ENCODE measurements around the gene C10orf67. TPM values are rescaled to one million over a fixed set of nuclear protein-coding genes. Genes with fewer than 3 reads are reported as not detected.

Gene C10orf67
- total and polyA plus RNA-seq, 2 of the 8 experiments (the other 6 are each of a cell fraction or from before 2014, with no cell fraction given): 0.05 to 0.11 TPM

DNA sequence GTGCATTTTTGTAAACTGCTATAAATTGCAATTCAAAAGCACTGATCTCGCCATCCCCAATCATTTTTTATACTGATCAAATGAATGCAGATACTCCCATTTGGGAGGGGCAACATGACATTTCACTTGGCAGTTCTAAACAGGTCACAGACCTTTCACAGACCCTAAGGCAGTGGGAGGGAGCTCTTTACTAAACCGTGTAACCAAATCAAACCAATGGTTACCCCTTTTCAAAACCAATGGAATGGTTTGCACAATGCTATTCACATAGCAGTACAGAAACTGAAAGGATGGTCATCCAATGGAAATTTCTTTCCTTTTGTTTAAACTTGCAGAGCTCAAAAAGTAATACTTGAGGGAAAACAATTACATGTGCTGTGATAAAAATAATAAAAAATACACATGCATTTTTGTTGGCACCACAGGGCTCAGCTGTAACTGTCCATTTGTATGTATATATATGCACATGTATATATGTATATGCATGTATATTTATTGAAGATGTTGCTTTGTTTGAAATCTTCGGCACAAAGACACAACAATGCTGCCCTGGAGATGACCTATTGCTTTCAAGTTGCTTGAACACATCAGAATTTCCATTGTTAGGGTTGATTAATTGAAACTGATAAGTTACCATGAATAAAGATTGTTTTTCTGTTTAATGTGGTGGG, 138.5 kb downstream of the C10orf67 start:
- Histone ChIP-seq H3K79me1 (ENCODE audit: low read depth, low read length) (no peaks in the 10 kb centered on the region), H3K18ac (ENCODE audit: extremely low read depth, low read length) (no peak overlapping the region), H3K9ac (replicated peaks in 1 of 4; ENCODE audit: extremely low read depth in 1 of 4, low read depth in 3 of 4, low read length in 3 of 4) (no peak overlapping the region), H4K20me1 (replicated peaks in 1 of 2; ENCODE audit: control insufficient read depth in 1 of 2, insufficient read depth in 2 of 2, low read length in 2 of 2) (peaks cover 0 to 11% of the 10 kb centered on the region in 2 experiments), H3K56ac (replicated peaks; ENCODE audit: insufficient read length, low read depth, low read length) (no peak overlapping the region), H2BK5ac (ENCODE audit: low read depth, low read length) (no peak overlapping the region), H3K36me3 (ENCODE audit: control insufficient read depth in 2 of 4, insufficient read depth in 4 of 4, low read length in 3 of 4) (no peaks in the 10 kb centered on the region), H3K27me3 (replicated peaks in 1 of 4; ENCODE audit: control insufficient read depth in 3 of 4, extremely low read depth in 1 of 4, insufficient read depth in 3 of 4, low read length in 3 of 4) (peaks cover 38 to 49% (median 45%) of the 10 kb centered on the region in 4 experiments), H3K23me2 (ENCODE audit: low read depth, low read length) (no peaks in the 10 kb centered on the region), H3K79me2 (ENCODE audit: control insufficient read depth in 1 of 2, insufficient read depth in 2 of 2, low read length in 2 of 2) (no peaks in the 10 kb centered on the region), H2AFZ (ENCODE audit: low read length) (no peak overlapping the region), H3K4ac (replicated peaks; ENCODE audit: insufficient read length, low read depth, low read length) (no peak overlapping the region), H3K4me1 (replicated peaks in 1 of 4; ENCODE audit: control insufficient read depth in 3 of 4, insufficient read depth in 4 of 4, low read length in 3 of 4) (peaks cover 0 to 10% (median 9%) of the 10 kb centered on the region in 4 experiments), H3K9me3 (ENCODE audit: insufficient read depth in 2 of 2, low read depth in 1 of 2, low read length in 1 of 2) (no peaks in the 10 kb centered on the region), H3K4me2 (ENCODE audit: insufficient read depth in 1 of 2, low read depth in 2 of 2, low read length in 2 of 2) (no peak overlapping the region), H4K8ac (ENCODE audit: extremely low read depth, insufficient read depth, low read length) (no peak overlapping the region), H3K27ac (ENCODE audit: low read depth, low read length) (no peak overlapping the region), H2BK120ac (replicated peaks; ENCODE audit: low read depth, low read length) (no peak overlapping the region), H2BK15ac (ENCODE audit: low read length) (no peak overlapping the region), H4K5ac (ENCODE audit: insufficient read length, low read depth, low read length) (no peak overlapping the region), H3K4me3 (ENCODE audit: extremely low read depth in 1 of 4, insufficient read depth in 2 of 4, low read depth in 3 of 4, low read length in 4 of 4) (no peak overlapping the region), H4K91ac (replicated peaks; ENCODE audit: insufficient read length, low read length) (no peak overlapping the region), H2BK20ac (ENCODE audit: low read length) (no peak overlapping the region), H3K14ac (ENCODE audit: insufficient read length) (no peak overlapping the region), H3K23ac (ENCODE audit: insufficient read length) (no peak overlapping the region), H2BK12ac (ENCODE audit: low read depth, low read length) (no peak overlapping the region), H2AK5ac (ENCODE audit: low read depth, low read length) (no peak overlapping the region)
- POLR2A ChIA-PET (ENCODE audit: partially characterized antibody): no interaction called here
- FAIRE-seq (no peak), DNase-seq (ENCODE audit: low read depth in 1 of 2, low spot score in 2 of 2) (no peak)
- WGBS, 2 experiments (ENCODE audit: extremely low coverage in 1 of 2, insufficient coverage in 1 of 2, insufficient read length in 1 of 2, insufficient replicate concordance in 2 of 2, low coverage in 1 of 2, low lambda C conversion rate in 2 of 2, missing lambda C conversion rate in 1 of 2): 85% methylated on average over 3 of the region's 3 CpGs; no CpG with 5 or more reads in 1 of the 2 experiments
- CTCF ChIA-PET (ENCODE audit: partially characterized antibody): interaction anchor here (1.0 to 1.8 kb wide), 6 partner anchors 21 to 88 kb away, joined by 3 to 8 read pairs (median 4); no protein-coding TSS in a partner anchor
- TF ChIP-seq EGR1 (IDR thresholded peaks at IDR 0.05; ENCODE audit: borderline replicate concordance, low read depth, low read length) (no peak), PHF8 (conservative IDR thresholded peaks at IDR 0.05; ENCODE audit: low read depth, low read length) (no peak), CREB1 (IDR thresholded peaks at IDR 0.05) (no peak), KDM5A (IDR thresholded peaks at IDR 0.05; ENCODE audit: low read length) (no peak), TAF7 (optimal IDR thresholded peaks at IDR 0.05; ENCODE audit: borderline replicate concordance, low read depth, low read length) (no peak)

All from H1 (cell line).